ENCODE data around the gene PHTF2. TPM values are rescaled to one million over a fixed set of nuclear protein-coding genes. Genes with fewer than 3 reads are reported as not detected.

PHTF2 gene
- total RNA-seq, 4 donors from 2014 or later = 14.2 to 26.2 (median 17.2) TPM

DNA sequence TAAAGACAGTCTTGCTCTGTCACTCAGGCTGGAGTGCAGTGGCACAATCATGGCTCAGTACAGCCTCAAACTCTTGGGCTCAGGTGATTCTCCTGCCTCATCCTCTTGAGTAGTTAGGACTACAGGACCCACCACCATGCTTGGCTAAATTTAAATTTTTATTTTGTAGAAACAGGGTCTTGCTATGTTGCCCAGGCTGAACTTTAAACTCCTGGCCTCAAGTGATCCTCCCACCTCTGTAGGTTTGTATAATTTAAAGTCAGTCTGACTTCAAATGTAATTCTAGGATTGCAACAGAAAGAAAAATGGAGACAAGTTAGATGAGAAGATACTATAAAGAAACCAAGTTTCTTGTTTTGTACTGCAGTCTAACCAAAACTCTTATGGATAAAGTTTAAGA is 11.8 kb upstream of the PHTF2 start:
- H3K27me3 ChIP-seq = no peaks in the 10 kb centered on the region
- TF ChIP-seq EP300 (IDR thresholded peaks at IDR 0.05) (no peak), POLR2A (IDR thresholded peaks at IDR 0.05; ENCODE audit: low read depth) (no peak), CTCF (IDR thresholded peaks at IDR 0.05) (no peak), POLR2AphosphoS5 (IDR thresholded peaks at IDR 0.05) (no peak)
- H3K27ac ChIP-seq (replicated peaks in 1 of 4) = no peak overlapping the region
- H3K36me3 ChIP-seq = peaks cover 0 to 8% (median 3%) of the 10 kb centered on the region in 4 donors
- H3K4me3 ChIP-seq = no peak overlapping the region
- no peak for DNase-seq (ENCODE audit: extremely low spot score)
- intact Hi-C loops (cut with DNase I) = no loop called here
- no peaks in the 10 kb centered on the region for H3K4me1 ChIP-seq
- no peaks in the 10 kb centered on the region for H3K9me3 ChIP-seq

DNA sequence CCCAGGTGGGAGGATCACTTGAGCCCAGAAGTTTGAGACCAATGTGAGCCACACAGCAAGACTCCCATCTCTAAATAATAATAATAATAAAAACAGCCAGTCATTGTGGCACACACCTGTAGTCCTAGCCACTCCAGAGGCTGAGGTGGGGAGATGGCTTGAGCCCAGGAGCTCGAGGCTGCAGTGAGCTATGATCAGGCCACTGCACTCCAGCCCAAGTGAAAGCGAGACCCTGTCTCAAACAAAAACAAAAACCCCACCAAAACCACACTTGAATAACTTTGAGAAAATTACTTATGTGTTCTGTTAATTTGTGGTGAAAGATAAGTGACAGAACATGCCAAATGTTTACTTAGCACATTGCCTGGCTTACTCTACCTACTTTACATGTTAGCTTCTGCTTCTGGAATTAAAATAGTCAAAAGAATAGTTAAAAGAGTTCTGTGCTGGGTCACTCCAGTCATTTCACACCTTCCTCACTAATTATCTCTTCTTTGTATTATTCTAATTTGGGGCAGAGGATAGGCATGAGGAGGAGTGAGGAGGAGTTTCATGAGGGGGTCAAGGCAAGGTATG is 10.2 kb upstream of the PHTF2 start:
- Histone ChIP-seq H3K4me3 (no peak overlapping the region), H3K4me1 (peaks cover 0 to 3% (median 0%) of the 10 kb centered on the region in 4 donors), H3K27me3 (no peaks in the 10 kb centered on the region), H3K27ac (replicated peaks in 1 of 4) (no peak overlapping the region), H3K36me3 (peaks cover 0 to 11% (median 2%) of the 10 kb centered on the region in 4 donors), H3K9me3 (no peaks in the 10 kb centered on the region)
- intact Hi-C loops (cut with DNase I) = no loop called here
- WGBS = 89% methylated on average over 2 of the region's 2 CpGs
- no peak for DNase-seq (ENCODE audit: extremely low spot score)
- no peak for TF ChIP-seq EP300 (IDR thresholded peaks at IDR 0.05)
- no peak for TF ChIP-seq POLR2A (IDR thresholded peaks at IDR 0.05; ENCODE audit: low read depth)
- TF ChIP-seq CTCF (IDR thresholded peaks at IDR 0.05) = no peak
- no peak for TF ChIP-seq POLR2AphosphoS5 (IDR thresholded peaks at IDR 0.05)

DNA sequence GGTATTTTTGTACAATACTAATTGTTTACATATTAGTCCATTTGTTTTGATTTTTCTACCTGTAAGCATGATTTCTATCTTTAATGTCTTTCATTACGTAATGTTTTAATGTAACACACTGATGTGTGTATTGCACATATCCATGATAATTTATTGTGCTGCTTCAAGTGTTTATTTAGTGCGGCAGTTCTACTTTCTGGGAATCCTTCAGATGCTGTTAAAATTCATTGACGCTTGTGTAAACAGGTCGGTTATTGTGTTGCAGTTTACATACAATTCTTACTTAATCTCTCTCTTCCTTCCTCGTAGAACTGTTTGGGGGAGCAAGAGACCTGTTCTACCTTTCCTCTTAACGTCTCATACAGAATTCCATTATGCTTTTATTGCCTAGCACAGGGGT is 7.2 kb upstream of the PHTF2 start:
- intact Hi-C loops (cut with DNase I) = loop anchor here (10.0 kb wide), 1 partner anchor 257 kb away; the partner anchor contains the start of gene PTPN12
- peaks cover 0 to 19% (median 4%) of the 10 kb centered on the region in 4 donors for H3K36me3 ChIP-seq
- H3K4me3 ChIP-seq = no peak overlapping the region
- no peaks in the 10 kb centered on the region for H3K9me3 ChIP-seq
- H3K27me3 ChIP-seq = no peaks in the 10 kb centered on the region
- DNase-seq (ENCODE audit: extremely low spot score) = no peak
- TF ChIP-seq POLR2A (IDR thresholded peaks at IDR 0.05; ENCODE audit: low read depth) (no peak), EP300 (IDR thresholded peaks at IDR 0.05) (no peak), CTCF (IDR thresholded peaks at IDR 0.05) (no peak), POLR2AphosphoS5 (IDR thresholded peaks at IDR 0.05) (no peak)
- 83% methylated on average over 6 of the region's 6 CpGs for WGBS
- H3K4me1 ChIP-seq = peaks cover 11 to 22% (median 18%) of the 10 kb centered on the region in 4 donors
- H3K27ac ChIP-seq (replicated peaks in 1 of 4) = no peak overlapping the region

DNA sequence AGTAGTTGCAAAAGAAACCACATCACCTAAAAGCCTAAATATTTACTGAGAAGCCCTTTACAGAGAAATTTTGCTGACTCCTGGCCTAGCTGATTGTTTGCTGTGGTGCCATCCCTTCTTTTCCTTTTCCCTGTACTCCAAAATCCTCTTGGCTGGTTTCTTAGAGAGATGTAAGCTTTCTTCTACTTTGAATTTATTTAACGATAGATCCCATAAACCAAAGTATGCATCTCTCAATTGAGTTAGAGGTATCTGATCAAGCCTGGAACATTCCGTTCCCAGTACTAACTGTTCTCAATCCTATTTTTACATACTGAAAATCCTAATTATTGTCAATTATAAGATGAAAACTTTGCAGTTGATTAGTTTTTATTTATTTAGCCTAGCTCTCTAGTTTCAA is 6.6 kb upstream of the PHTF2 start:
- 91% methylated on average over 2 of the region's 2 CpGs for WGBS
- TF ChIP-seq POLR2A (IDR thresholded peaks at IDR 0.05; ENCODE audit: low read depth) = no peak
- no peak for TF ChIP-seq EP300 (IDR thresholded peaks at IDR 0.05)
- no peak for TF ChIP-seq POLR2AphosphoS5 (IDR thresholded peaks at IDR 0.05)
- TF ChIP-seq CTCF (IDR thresholded peaks at IDR 0.05) = no peak
- Histone ChIP-seq H3K27me3 (no peaks in the 10 kb centered on the region), H3K9me3 (no peaks in the 10 kb centered on the region), H3K27ac (replicated peaks in 1 of 4) (no peak overlapping the region), H3K4me3 (no peak overlapping the region), H3K4me1 (peaks cover 17 to 29% (median 24%) of the 10 kb centered on the region in 4 donors), H3K36me3 (peaks cover 0 to 19% (median 4%) of the 10 kb centered on the region in 4 donors)
- intact Hi-C loops (cut with DNase I) = loop anchor here (10.0 kb wide), 1 partner anchor 257 kb away; the partner anchor contains the start of gene PTPN12
- no peak for DNase-seq (ENCODE audit: extremely low spot score)
